ENCODE results near the gene RMND5B.

DNA sequence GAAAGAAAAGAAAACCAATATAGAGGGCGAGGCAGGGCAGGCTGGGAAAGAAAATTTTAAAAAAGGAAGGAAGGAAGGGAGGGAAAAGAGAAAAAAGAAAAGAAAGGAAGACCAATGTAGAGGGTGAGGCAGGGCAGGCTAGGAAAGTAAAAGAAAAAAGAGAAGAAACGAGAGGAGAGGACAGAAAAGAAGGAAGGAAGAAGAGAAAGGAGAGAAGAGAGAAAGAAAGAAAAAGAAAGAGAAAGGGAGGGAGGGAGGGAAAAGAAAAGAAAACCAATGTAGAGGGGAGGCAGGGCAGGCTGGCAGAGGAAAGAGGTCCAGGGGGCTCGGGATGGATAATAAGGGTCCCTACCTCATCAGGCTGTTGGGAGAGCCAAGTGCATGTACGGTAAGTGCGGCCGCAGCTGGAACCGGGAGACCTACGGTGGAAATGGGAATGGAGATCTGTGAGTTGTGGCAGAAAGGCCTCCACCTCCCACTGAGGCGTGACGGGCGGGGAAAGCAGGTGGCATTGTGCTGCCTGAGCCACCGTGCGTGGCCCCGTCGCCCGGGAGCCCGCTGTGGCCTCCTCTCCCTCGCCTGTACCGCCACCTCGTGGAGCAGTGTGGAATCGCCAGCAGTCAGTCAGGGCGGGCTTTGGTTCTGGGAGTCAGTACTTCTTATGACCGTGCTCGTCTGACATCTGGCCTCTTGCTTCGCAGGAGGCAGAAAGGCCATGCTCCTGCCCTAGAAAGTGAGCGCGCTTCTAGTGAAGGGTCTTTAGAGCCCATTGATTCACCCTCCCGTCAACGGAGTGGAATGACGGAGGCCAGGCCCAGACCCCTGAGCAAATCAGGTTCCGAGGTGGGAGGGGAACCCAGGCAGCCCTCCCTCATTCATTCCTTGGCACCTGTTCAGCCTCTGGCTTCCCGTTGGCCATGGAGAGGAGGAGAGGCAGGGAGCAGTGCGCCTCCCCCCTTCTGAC lies 33.2 kb downstream of the RMND5B start:
- TF ChIP-seq, protein P1, sequence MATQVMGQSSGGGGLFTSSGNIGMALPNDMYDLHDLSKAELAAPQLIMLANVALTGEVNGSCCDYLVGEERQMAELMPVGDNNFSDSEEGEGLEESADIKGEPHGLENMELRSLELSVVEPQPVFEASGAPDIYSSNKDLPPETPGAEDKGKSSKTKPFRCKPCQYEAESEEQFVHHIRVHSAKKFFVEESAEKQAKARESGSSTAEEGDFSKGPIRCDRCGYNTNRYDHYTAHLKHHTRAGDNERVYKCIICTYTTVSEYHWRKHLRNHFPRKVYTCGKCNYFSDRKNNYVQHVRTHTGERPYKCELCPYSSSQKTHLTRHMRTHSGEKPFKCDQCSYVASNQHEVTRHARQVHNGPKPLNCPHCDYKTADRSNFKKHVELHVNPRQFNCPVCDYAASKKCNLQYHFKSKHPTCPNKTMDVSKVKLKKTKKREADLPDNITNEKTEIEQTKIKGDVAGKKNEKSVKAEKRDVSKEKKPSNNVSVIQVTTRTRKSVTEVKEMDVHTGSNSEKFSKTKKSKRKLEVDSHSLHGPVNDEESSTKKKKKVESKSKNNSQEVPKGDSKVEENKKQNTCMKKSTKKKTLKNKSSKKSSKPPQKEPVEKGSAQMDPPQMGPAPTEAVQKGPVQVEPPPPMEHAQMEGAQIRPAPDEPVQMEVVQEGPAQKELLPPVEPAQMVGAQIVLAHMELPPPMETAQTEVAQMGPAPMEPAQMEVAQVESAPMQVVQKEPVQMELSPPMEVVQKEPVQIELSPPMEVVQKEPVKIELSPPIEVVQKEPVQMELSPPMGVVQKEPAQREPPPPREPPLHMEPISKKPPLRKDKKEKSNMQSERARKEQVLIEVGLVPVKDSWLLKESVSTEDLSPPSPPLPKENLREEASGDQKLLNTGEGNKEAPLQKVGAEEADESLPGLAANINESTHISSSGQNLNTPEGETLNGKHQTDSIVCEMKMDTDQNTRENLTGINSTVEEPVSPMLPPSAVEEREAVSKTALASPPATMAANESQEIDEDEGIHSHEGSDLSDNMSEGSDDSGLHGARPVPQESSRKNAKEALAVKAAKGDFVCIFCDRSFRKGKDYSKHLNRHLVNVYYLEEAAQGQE (IDR thresholded peaks at IDR 0.05; ENCODE audit: borderline replicate concordance): no peak
- TF ChIP-seq RAD21 (conservative IDR thresholded peaks at IDR 0.05): peak; percentile 96
- TF ChIP-seq, protein P2, sequence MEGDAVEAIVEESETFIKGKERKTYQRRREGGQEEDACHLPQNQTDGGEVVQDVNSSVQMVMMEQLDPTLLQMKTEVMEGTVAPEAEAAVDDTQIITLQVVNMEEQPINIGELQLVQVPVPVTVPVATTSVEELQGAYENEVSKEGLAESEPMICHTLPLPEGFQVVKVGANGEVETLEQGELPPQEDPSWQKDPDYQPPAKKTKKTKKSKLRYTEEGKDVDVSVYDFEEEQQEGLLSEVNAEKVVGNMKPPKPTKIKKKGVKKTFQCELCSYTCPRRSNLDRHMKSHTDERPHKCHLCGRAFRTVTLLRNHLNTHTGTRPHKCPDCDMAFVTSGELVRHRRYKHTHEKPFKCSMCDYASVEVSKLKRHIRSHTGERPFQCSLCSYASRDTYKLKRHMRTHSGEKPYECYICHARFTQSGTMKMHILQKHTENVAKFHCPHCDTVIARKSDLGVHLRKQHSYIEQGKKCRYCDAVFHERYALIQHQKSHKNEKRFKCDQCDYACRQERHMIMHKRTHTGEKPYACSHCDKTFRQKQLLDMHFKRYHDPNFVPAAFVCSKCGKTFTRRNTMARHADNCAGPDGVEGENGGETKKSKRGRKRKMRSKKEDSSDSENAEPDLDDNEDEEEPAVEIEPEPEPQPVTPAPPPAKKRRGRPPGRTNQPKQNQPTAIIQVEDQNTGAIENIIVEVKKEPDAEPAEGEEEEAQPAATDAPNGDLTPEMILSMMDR (IDR thresholded peaks at IDR 0.05; ENCODE audit: poor library complexity, severe bottlenecking): peak; percentile 98

Data from neural cell (in vitro differentiated cells).